Gastroesophageal sphincter (tissue), 4 donors: ENCODE measurements around the gene AIRE. TPM values are rescaled to one million over a fixed set of nuclear protein-coding genes. Genes with fewer than 3 reads are reported as not detected.

Source experiments
- ATAC-seq: fragments of 150-250 bp; one replicate; pipeline ENCODE4 v1.9.1; 2016; ENCODE audit warnings: mild to moderate bottlenecking, moderate library complexity
- H3K27ac ChIP-seq, 4 donors: fragments of 200-600 bp; sonication (generic) in 3 of 4; 1 replicate in 3 of 4; 2 replicates in 1 of 4; pipeline ENCODE4 v1.5.1; 2016 to 2019
- H3K27me3 ChIP-seq: fragments of 200-600 bp; sonication (generic); one replicate; pipeline ENCODE4 v1.5.1; 2019
- H3K36me3 ChIP-seq, 2 donors: fragments of 200-600 bp; sonication (generic); one replicate each; pipeline ENCODE4 v1.5.1; 2019; ENCODE audit warnings: control low read depth in 1 of 2
- H3K4me1 ChIP-seq, 3 donors: fragments of 200-600 bp; sonication (generic); 1 replicate in 2 of 3; 2 replicates in 1 of 3; pipeline ENCODE4 v1.5.1; 2016 to 2019; ENCODE audit warnings: control low read depth in 2 of 3
- H3K4me3 ChIP-seq, 2 donors: fragments of 200-600 bp; sonication (generic); one replicate each; pipeline ENCODE4 v1.5.1; 2019; ENCODE audit warnings: mild to moderate bottlenecking in 1 of 2, moderate library complexity in 1 of 2
- H3K9me3 ChIP-seq, 3 donors: fragments of 200-600 bp; sonication (generic); one replicate each; pipeline ENCODE4 v1.5.1; 2017 to 2019; ENCODE audit warnings: control low read depth in 2 of 3
- CTCF ChIP-seq, 4 experiments: fragments of 200-600 bp in 2 of 4; fragments of 450-650 bp in 2 of 4; sonication (generic) in 1 of 4; IDR thresholded peaks; one replicate each; pipeline ENCODE4 v1.5.1; 2017 to 2019; ENCODE audit warnings: antibody characterized with exemption in 4 of 4, mild to moderate bottlenecking in 2 of 4, moderate library complexity in 2 of 4
- EP300 ChIP-seq: sonication (generic); formaldehyde crosslinking; IDR thresholded peaks from one replicate; pipeline ENCODE4 v1.6.1; 2017; ENCODE audit warnings: antibody characterized with exemption, mild to moderate bottlenecking
- POLR2A ChIP-seq, 2 donors: fragments of 450-650 bp; IDR thresholded peaks; one replicate each; pipeline ENCODE4 v1.6.1; 2017; ENCODE audit warnings: antibody characterized with exemption in 2 of 2, mild to moderate bottlenecking in 2 of 2, moderate library complexity in 1 of 2
- POLR2AphosphoS5 ChIP-seq: sonication (generic); formaldehyde crosslinking; IDR thresholded peaks from one replicate; pipeline ENCODE4 v1.6.1; 2017; ENCODE audit warnings: antibody characterized with exemption
- WGBS, 2 donors: methylation state at CpG; one replicate each; pipeline ENCODE4 v1.1.5; 2018; ENCODE audit warnings: low coverage in 1 of 2; 5-methylcytosine and 5-hydroxymethylcytosine counted together
- total RNA-seq, 4 donors: library from RNA; depleted of rRNA; stranded (reverse); fragments of >200 nt; gene quantifications; one replicate each; pipeline ENCODE4 v1.1.0, GENCODE V29; 2016

AIRE gene
- total RNA-seq, 4 donors from 2014 or later: not detected

GRCh38 chr21:44332383-44332782, 46.7 kb downstream of the AIRE start:
- Histone ChIP-seq H3K4me3 (no peak overlapping the region), H3K36me3 (peaks cover 0 to 85% of the 10 kb centered on the region in 2 donors), H3K27me3 (no peaks in the 10 kb centered on the region), H3K4me1 (peaks cover 0 to 8% (median 0%) of the 10 kb centered on the region in 3 donors), H3K27ac (no peak overlapping the region), H3K9me3 (no peaks in the 10 kb centered on the region)
- TF ChIP-seq POLR2A (IDR thresholded peaks at IDR 0.05): no peak
- TF ChIP-seq POLR2AphosphoS5: no peak
- no peak for TF ChIP-seq EP300
- no peak for TF ChIP-seq CTCF (IDR thresholded peaks at IDR 0.05)
- no peak for ATAC-seq
- 72% methylated on average over 9 of the region's 17 CpGs; no CpG with 5 or more reads in 1 of the 2 donors for WGBS, 2 donors

GRCh38 chr21:44332965-44333364, 47.3 kb downstream of the AIRE start:
- Histone ChIP-seq H3K4me3 (no peak overlapping the region), H3K27me3 (no peaks in the 10 kb centered on the region), H3K9me3 (no peaks in the 10 kb centered on the region), H3K27ac (no peak overlapping the region), H3K36me3 (peaks cover 0 to 79% of the 10 kb centered on the region in 2 donors), H3K4me1 (peaks cover 0 to 14% (median 3%) of the 10 kb centered on the region in 3 donors)
- 100% methylated on average over 9 of the region's 22 CpGs; no CpG with 5 or more reads in 1 of the 2 donors for WGBS, 2 donors
- ATAC-seq: no peak
- no peak for TF ChIP-seq POLR2AphosphoS5

GRCh38 chr21:44333509-44334328, 48.0 kb downstream of the AIRE start:
- no peak for TF ChIP-seq EP300
- TF ChIP-seq POLR2A (IDR thresholded peaks at IDR 0.05): no peak
- TF ChIP-seq POLR2AphosphoS5: no peak
- TF ChIP-seq CTCF (IDR thresholded peaks at IDR 0.05): no peak
- peaks cover 0 to 74% of the 10 kb centered on the region in 2 donors for H3K36me3 ChIP-seq

GRCh38 chr21:44334329-44335030, 48.8 kb downstream of the AIRE start:
- H3K36me3 ChIP-seq: peaks cover 0 to 71% of the 10 kb centered on the region in 2 donors
- WGBS, 2 donors: 70 to 79% methylated on average over 2 of the region's 26 CpGs
- TF ChIP-seq POLR2AphosphoS5: no peak
- no peak for TF ChIP-seq CTCF (IDR thresholded peaks at IDR 0.05)
- TF ChIP-seq POLR2A (IDR thresholded peaks at IDR 0.05): no peak
- no peak for TF ChIP-seq EP300
- no peaks in the 10 kb centered on the region for H3K27me3 ChIP-seq
- H3K4me1 ChIP-seq: peaks cover 0 to 20% (median 7%) of the 10 kb centered on the region in 3 donors
- H3K4me3 ChIP-seq: no peak overlapping the region
- no peak overlapping the region for H3K27ac ChIP-seq
- H3K9me3 ChIP-seq: no peaks in the 10 kb centered on the region
- no peak for ATAC-seq

More at GRCh38 chr21:44333509-44334328, 48.0 kb downstream of the AIRE start:
- Histone ChIP-seq H3K4me3 (no peak overlapping the region), H3K27ac (no peak overlapping the region), H3K9me3 (no peaks in the 10 kb centered on the region), H3K27me3 (no peaks in the 10 kb centered on the region), H3K4me1 (peaks cover 0 to 20% (median 7%) of the 10 kb centered on the region in 3 donors)
- no peak for ATAC-seq
- 71 to 73% methylated on average over 3 to 12 of the region's 45 CpGs for WGBS, 2 donors

- Histone ChIP-seq H3K9me3 (no peaks in the 10 kb centered on the region), H3K4me3 (no peak overlapping the region), H3K27me3 (no peaks in the 10 kb centered on the region), H3K27ac (no peak overlapping the region), H3K4me1 (peaks cover 0 to 30% (median 14%) of the 10 kb centered on the region in 3 donors), H3K36me3 (peaks cover 0 to 61% of the 10 kb centered on the region in 2 donors)
- WGBS, 2 donors: 90% methylated on average over 1 of the region's 24 CpGs; no CpG with 5 or more reads in 1 of the 2 donors
- ATAC-seq: no peak
- TF ChIP-seq POLR2AphosphoS5: no peak
- no peak for TF ChIP-seq EP300
- TF ChIP-seq CTCF (IDR thresholded peaks at IDR 0.05): no peak
- TF ChIP-seq POLR2A (IDR thresholded peaks at IDR 0.05): no peak
These were observed 49.8 kb downstream of the AIRE start for GRCh38 chr21:44335266-44336059.
